ENCODE data around the gene FBXO31. TPM values are rescaled to one million over a fixed set of nuclear protein-coding genes. Genes with fewer than 3 reads are reported as not detected.
A peak's percentile ranks its signal among the peaks of the same experiment; 100 is the strongest.

FBXO31 gene
- total RNA-seq, 6 experiments from 2014 or later: 23.0 to 30.0 (median 25.1) TPM

GRCh38 chr16:87356491-87356853 is 27.1 kb downstream of the FBXO31 start:
- no peak for DNase-seq

GRCh38 chr16:87353613-87354012 is 30.0 kb downstream of the FBXO31 start:
- Mint-ChIP-seq H3K4me1 (ENCODE audit: low read depth) (peaks cover 22% of the 10 kb centered on the region), H3K36me3 (ENCODE audit: low read depth) (peaks cover 9% of the 10 kb centered on the region; the same call in 1 of the 2 replicates), H3K27ac (no peak overlapping the region), H3K4me3 (no peak overlapping the region), H3K27me3 (ENCODE audit: insufficient read depth) (peaks cover 3% of the 10 kb centered on the region; the same call in 1 of the 2 replicates), H3K9me3 (no peaks in the 10 kb centered on the region)
- no peak for TF ChIP-seq CTCF (IDR thresholded peaks at IDR 0.05)
- no peak for DNase-seq

More at GRCh38 chr16:87356491-87356853, 27.1 kb downstream of the FBXO31 start:
- Mint-ChIP-seq H3K9me3 (no peaks in the 10 kb centered on the region), H3K27me3 (ENCODE audit: insufficient read depth) (peaks cover 3% of the 10 kb centered on the region; the same call in 1 of the 2 replicates), H3K27ac (no peak overlapping the region), H3K4me3 (no peak overlapping the region), H3K36me3 (ENCODE audit: low read depth) (peaks cover 10% of the 10 kb centered on the region; the same call in 1 of the 2 replicates), H3K4me1 (ENCODE audit: low read depth) (peaks cover 9% of the 10 kb centered on the region)
- TF ChIP-seq CTCF (IDR thresholded peaks at IDR 0.05): no peak

GRCh38 chr16:87352818-87353217 is 30.8 kb downstream of the FBXO31 start:
- no peak for DNase-seq
- Mint-ChIP-seq H3K4me3 (no peak overlapping the region), H3K27ac (no peak overlapping the region), H3K36me3 (ENCODE audit: low read depth) (peaks cover 5% of the 10 kb centered on the region; the same call in 1 of the 2 replicates), H3K27me3 (ENCODE audit: insufficient read depth) (peaks cover 3% of the 10 kb centered on the region; the same call in 1 of the 2 replicates), H3K9me3 (no peaks in the 10 kb centered on the region), H3K4me1 (ENCODE audit: low read depth) (peaks cover 22% of the 10 kb centered on the region)
- no peak for TF ChIP-seq CTCF (IDR thresholded peaks at IDR 0.05)

GRCh38 chr16:87351320-87351698 is 32.3 kb downstream of the FBXO31 start:
- Mint-ChIP-seq H3K9me3 (no peaks in the 10 kb centered on the region), H3K4me1 (ENCODE audit: low read depth) (peaks cover 22% of the 10 kb centered on the region), H3K27ac (peak overlapping the region; percentile 90), H3K27me3 (ENCODE audit: insufficient read depth) (peaks cover 1% of the 10 kb centered on the region; the same call in 1 of the 2 replicates), H3K4me3 (peak overlapping the region; percentile 78), H3K36me3 (ENCODE audit: low read depth) (peaks cover 4% of the 10 kb centered on the region; the same call in 1 of the 2 replicates)
- DNase-seq: no peak
- TF ChIP-seq CTCF (IDR thresholded peaks at IDR 0.05): no peak

GRCh38 chr16:87350681-87351319 is 32.8 kb downstream of the FBXO31 start:
- H3K4me3 Mint-ChIP-seq: peak overlapping the region; percentile 78
- peaks cover under 1% of the 10 kb centered on the region; the same call in 1 of the 2 replicates for H3K27me3 Mint-ChIP-seq (ENCODE audit: insufficient read depth)
- DNase-seq: peak; percentile 57
- H3K4me1 Mint-ChIP-seq (ENCODE audit: low read depth): peaks cover 22% of the 10 kb centered on the region
- no peaks in the 10 kb centered on the region for H3K9me3 Mint-ChIP-seq
- peak overlapping the region; percentile 90 for H3K27ac Mint-ChIP-seq
- H3K36me3 Mint-ChIP-seq (ENCODE audit: low read depth): peaks cover 4% of the 10 kb centered on the region; the same call in 1 of the 2 replicates
- no peak for TF ChIP-seq CTCF (IDR thresholded peaks at IDR 0.05)
